OCI-LY1 (cell line): Measurements from ENCODE around the gene ADAMTS12.

ENCODE experiments used
- H2AFZ ChIP-seq: fragments of 200-600 bp; sonication (generic), shearing (Covaris generic); 2 replicates; pipeline ENCODE4 v1.6.0; 2014; ENCODE audit warnings: antibody characterized with exemption, mild to moderate bottlenecking, low read length
- H3F3A ChIP-seq: fragments of 200-600 bp; sonication (generic), shearing (Covaris generic); 2 replicates; pipeline ENCODE4 v1.6.0; 2014; ENCODE audit warnings: mild to moderate bottlenecking, antibody characterized with exemption, low read length, moderate library complexity; ENCODE audit not compliant: insufficient read depth
- H3K27ac ChIP-seq: fragments of 200-600 bp; sonication (generic); 2 replicates; pipeline ENCODE4 v1.5.1; 2014; ENCODE audit warnings: low read length, mixed run types, mild to moderate bottlenecking, low read depth; ENCODE audit not compliant: poor library complexity, severe bottlenecking
- H3K27me3 ChIP-seq: fragments of 200-600 bp; sonication (generic); 2 replicates; pipeline ENCODE4 v1.6.0; 2014; ENCODE audit warnings: antibody characterized with exemption, mild to moderate bottlenecking, low read length, moderate library complexity; ENCODE audit not compliant: insufficient read depth
- H3K36me3 ChIP-seq: fragments of 200-600 bp; sonication (generic); 2 replicates; pipeline ENCODE4 v1.6.1; 2014; ENCODE audit warnings: mild to moderate bottlenecking, antibody characterized with exemption, low read length, moderate library complexity, mixed read lengths; ENCODE audit not compliant: insufficient read depth
- H3K4me1 ChIP-seq: fragments of 200-600 bp; sonication (generic); 2 replicates; pipeline ENCODE4 v1.5.1; 2014; ENCODE audit warnings: mild to moderate bottlenecking, low read length, moderate library complexity; ENCODE audit not compliant: insufficient read depth, severe bottlenecking
- H3K4me2 ChIP-seq: fragments of 200-600 bp; sonication (generic), shearing (Covaris generic); 2 replicates; pipeline ENCODE4 v1.6.1; 2014; ENCODE audit warnings: low read length
- H3K4me3 ChIP-seq: fragments of 200-600 bp; sonication (generic); 2 replicates; pipeline ENCODE4 v1.5.1; 2014; ENCODE audit warnings: low read length, low read depth, mild to moderate bottlenecking, mixed read lengths; ENCODE audit not compliant: poor library complexity, severe bottlenecking
- H3K79me2 ChIP-seq: fragments of 200-600 bp; shearing (Covaris generic); 2 replicates; pipeline ENCODE4 v1.6.1; 2016; ENCODE audit warnings: mixed run types, low read length, mixed read lengths; ENCODE audit not compliant: insufficient read depth
- H3K9ac ChIP-seq: fragments of 200-600 bp; sonication (generic), shearing (Covaris generic); 2 replicates; pipeline ENCODE4 v1.6.1; 2014; ENCODE audit warnings: mild to moderate bottlenecking, low read length, mixed read lengths
- H3K9me2 ChIP-seq: fragments of 200-600 bp; sonication (generic), shearing (Covaris generic); 2 replicates; pipeline ENCODE4 v1.6.1; 2014; ENCODE audit warnings: low read depth, mild to moderate bottlenecking, low read length, mixed read lengths
- H3K9me3 ChIP-seq: fragments of 200-600 bp; shearing (Covaris generic); 2 replicates; pipeline ENCODE4 v1.6.1; 2014; ENCODE audit warnings: low read length, mixed read lengths
- H4K20me1 ChIP-seq: fragments of 200-600 bp; sonication (generic), shearing (Covaris generic); 2 replicates; pipeline ENCODE4 v1.6.0; 2016; ENCODE audit warnings: mild to moderate bottlenecking, low read length; ENCODE audit not compliant: insufficient read depth
- CTCF ChIP-seq: fragments of 200-600 bp; sonication (generic), shearing (Covaris generic); IDR thresholded peaks from 2 replicates; pipeline ENCODE4 v1.5.1; 2017; ENCODE audit warnings: mild to moderate bottlenecking, antibody characterized with exemption, low read length, moderate library complexity, mixed read lengths
- EZH2 ChIP-seq: fragments of 200-600 bp; sonication (generic), shearing (Covaris generic); IDR thresholded peaks from 2 replicates; pipeline ENCODE4 v1.8.0; 2017; ENCODE audit warnings: borderline replicate concordance, mixed run types, mild to moderate bottlenecking, antibody characterized with exemption, low read length, moderate library complexity, mixed read lengths

Gene ADAMTS12

GRCh38 chr5:33808699-33809098 is 83.1 kb downstream of the ADAMTS12 start:
- H3K27ac ChIP-seq: no peak overlapping the region
- H3K27me3 ChIP-seq: no peaks in the 10 kb centered on the region
- no peaks in the 10 kb centered on the region for H3K9me3 ChIP-seq
- no peaks in the 10 kb centered on the region for H3K9me2 ChIP-seq
- no peak overlapping the region for H2AFZ ChIP-seq
- H4K20me1 ChIP-seq: no peaks in the 10 kb centered on the region
- no peaks in the 10 kb centered on the region for H3K36me3 ChIP-seq
- no peak overlapping the region for H3K4me2 ChIP-seq
- no peak overlapping the region for H3K9ac ChIP-seq
- H3K79me2 ChIP-seq: no peaks in the 10 kb centered on the region
- H3K4me1 ChIP-seq: no peaks in the 10 kb centered on the region
- TF ChIP-seq EZH2: no peak
- TF ChIP-seq CTCF: no peak
- no peak overlapping the region for H3K4me3 ChIP-seq
- no peaks in the 10 kb centered on the region for H3F3A ChIP-seq

- no peaks in the 10 kb centered on the region for H3K27me3 ChIP-seq
- H3K9me2 ChIP-seq: no peaks in the 10 kb centered on the region
- no peak overlapping the region for H3K4me3 ChIP-seq
- no peaks in the 10 kb centered on the region for H4K20me1 ChIP-seq
- H3K4me1 ChIP-seq: no peaks in the 10 kb centered on the region
- no peaks in the 10 kb centered on the region for H3K36me3 ChIP-seq
- H3K4me2 ChIP-seq: no peak overlapping the region
- no peaks in the 10 kb centered on the region for H3K9me3 ChIP-seq
- no peaks in the 10 kb centered on the region for H3F3A ChIP-seq
- TF ChIP-seq EZH2 (no peak), CTCF (no peak)
- H3K9ac ChIP-seq: no peak overlapping the region
- H2AFZ ChIP-seq: no peak overlapping the region
- no peaks in the 10 kb centered on the region for H3K79me2 ChIP-seq
- H3K27ac ChIP-seq: no peak overlapping the region
Observed at GRCh38 chr5:33807771-33808170, 84.0 kb downstream of the ADAMTS12 start.

- no peak for TF ChIP-seq EZH2
- no peak for TF ChIP-seq CTCF
- no peak overlapping the region for H3K27ac ChIP-seq
- no peaks in the 10 kb centered on the region for H3K9me3 ChIP-seq
- H3K9me2 ChIP-seq: no peaks in the 10 kb centered on the region
- H3K4me2 ChIP-seq: no peak overlapping the region
- no peaks in the 10 kb centered on the region for H3K4me1 ChIP-seq
- H4K20me1 ChIP-seq: no peaks in the 10 kb centered on the region
- no peak overlapping the region for H3K9ac ChIP-seq
- H3F3A ChIP-seq: no peaks in the 10 kb centered on the region
- no peaks in the 10 kb centered on the region for H3K79me2 ChIP-seq
- no peak overlapping the region for H3K4me3 ChIP-seq
- H3K36me3 ChIP-seq: no peaks in the 10 kb centered on the region
- no peak overlapping the region for H2AFZ ChIP-seq
- H3K27me3 ChIP-seq: no peaks in the 10 kb centered on the region
Observed at GRCh38 chr5:33806738-33807442, 84.9 kb downstream of the ADAMTS12 start.
